Uterus (tissue), 4 donors: Measurements from ENCODE around the gene PLK5. TPM values are rescaled to one million over a fixed set of nuclear protein-coding genes. Genes with fewer than 3 reads are reported as not detected.

Source experiments
- DNase-seq, 2 donors: peaks; one replicate each; pipeline ENCODE4 v3.0.0-alpha.2; 2019 to 2020
- H3K27ac ChIP-seq, 2 donors: fragments of 200-600 bp; sonication (generic); 1 replicate in 1 of 2; 2 replicates in 1 of 2; pipeline ENCODE4 v1.5.1; 2016 to 2018
- H3K27me3 ChIP-seq, 2 donors: fragments of 200-600 bp; sonication (generic); one replicate each; pipeline ENCODE4 v1.5.1; 2018 to 2019; ENCODE audit warnings: control low read depth in 1 of 2
- H3K36me3 ChIP-seq, 2 donors: fragments of 200-600 bp; sonication (generic); one replicate each; pipeline ENCODE4 v1.5.1; 2019; ENCODE audit warnings: control low read depth in 1 of 2
- H3K4me1 ChIP-seq, 2 donors: fragments of 200-600 bp; sonication (generic); one replicate each; pipeline ENCODE4 v1.5.1; 2018 to 2019; ENCODE audit warnings: control low read depth in 1 of 2
- H3K4me3 ChIP-seq, 2 donors: fragments of 200-600 bp; sonication (generic); 1 replicate in 1 of 2; 2 replicates in 1 of 2; pipeline ENCODE4 v1.5.1; 2018 to 2019; ENCODE audit warnings: mild to moderate bottlenecking in 1 of 2
- H3K9me3 ChIP-seq, 2 donors: fragments of 200-600 bp; sonication (generic); one replicate each; pipeline ENCODE4 v1.5.1; 2019; ENCODE audit warnings: control low read depth in 1 of 2
- CTCF ChIP-seq, 4 experiments: fragments of 200-600 bp in 2 of 4; fragments of 450-650 bp in 2 of 4; sonication (generic) in 2 of 4; IDR thresholded peaks; one replicate each; pipeline ENCODE4 v1.5.1; 2016 to 2019; ENCODE audit warnings: antibody characterized with exemption in 4 of 4, mild to moderate bottlenecking in 2 of 4, moderate library complexity in 1 of 4
- POLR2A ChIP-seq, 2 donors: fragments of 450-650 bp; IDR thresholded peaks; one replicate each; pipeline ENCODE4 v1.6.1; 2016; ENCODE audit warnings: antibody characterized with exemption in 2 of 2, mild to moderate bottlenecking in 1 of 2, moderate library complexity in 1 of 2
- intact Hi-C: fragments of 100-400 bp; cut with DNase I; formaldehyde crosslinking; loops from one replicate; pipeline ENCODE4 v1.15.1; 2023; ENCODE audit warnings: low total_unique reads
- total RNA-seq, 4 donors: library from RNA; depleted of rRNA in 3 of 4; stranded (reverse); fragments of >200 nt in 3 of 4; gene quantifications; one replicate each; pipeline versions ENCODE4 v1.1.0 to v1.2.4, GENCODE V29; 2014 to 2023
- donor health status: DM: yes; HTN: yes; CAD: no.

Gene PLK5
- total RNA-seq, 4 donors from 2014 or later = 0.21 to 2.7 TPM; not detected in 2

GRCh38 chr19:1512671-1513498 is 11.0 kb upstream of the PLK5 start, which contains the start of gene ADAMTSL5:
TSS of gene ADAMTSL5 (minus strand) at chr19:1513019. CDS start at chr19:1510943, 2,076 bp downstream.
- DNase-seq = peak; percentile 69 to 72
- Histone ChIP-seq H3K27me3 (no peaks in the 10 kb centered on the region), H3K9me3 (no peaks in the 10 kb centered on the region), H3K36me3 (no peaks in the 10 kb centered on the region), H3K4me3 (peak within 1 kb of the TSS; percentile 52 to 53), H3K4me1 (no peaks in the 10 kb centered on the region), H3K27ac (peak within 1 kb of the TSS; percentile 91)
- intact Hi-C loops = no loop called here
- peak in 2 of 4 experiments; percentile 7 to 39 for TF ChIP-seq CTCF (IDR thresholded peaks at IDR 0.05)
- TF ChIP-seq POLR2A (IDR thresholded peaks at IDR 0.05) = peak in 1 of 2 donors; percentile 40

- intact Hi-C loops = no loop called here
- Histone ChIP-seq H3K4me1 (no peaks in the 10 kb centered on the region), H3K9me3 (no peaks in the 10 kb centered on the region), H3K27ac (peak overlapping the region; percentile 91), H3K4me3 (peak overlapping the region; percentile 52 to 53), H3K36me3 (no peaks in the 10 kb centered on the region), H3K27me3 (no peaks in the 10 kb centered on the region)
- DNase-seq = peak; percentile 42 to 58
- peak; percentile 36 to 50 (median 38) for TF ChIP-seq CTCF (IDR thresholded peaks at IDR 0.05)
- no peak for TF ChIP-seq POLR2A (IDR thresholded peaks at IDR 0.05)
These were observed 10.2 kb upstream of the PLK5 start for GRCh38 chr19:1513499-1514294.

- Histone ChIP-seq H3K27me3 (no peaks in the 10 kb centered on the region), H3K36me3 (no peaks in the 10 kb centered on the region), H3K9me3 (no peaks in the 10 kb centered on the region), H3K4me3 (no peak overlapping the region), H3K27ac (peak overlapping the region in 1 of 2 donors; percentile 91), H3K4me1 (no peaks in the 10 kb centered on the region)
- no peak for TF ChIP-seq POLR2A (IDR thresholded peaks at IDR 0.05)
- no peak for DNase-seq
- intact Hi-C loops = no loop called here
These were observed 9.6 kb upstream of the PLK5 start for GRCh38 chr19:1514295-1514661.

- Histone ChIP-seq H3K27ac (no peak overlapping the region), H3K9me3 (no peaks in the 10 kb centered on the region), H3K4me3 (no peak overlapping the region), H3K4me1 (no peaks in the 10 kb centered on the region), H3K27me3 (no peaks in the 10 kb centered on the region), H3K36me3 (no peaks in the 10 kb centered on the region)
- DNase-seq = no peak
- intact Hi-C loops = no loop called here
- TF ChIP-seq POLR2A (IDR thresholded peaks at IDR 0.05) (no peak), CTCF (IDR thresholded peaks at IDR 0.05) (no peak)
These were observed 8.7 kb upstream of the PLK5 start for GRCh38 chr19:1514986-1515721.

GRCh38 chr19:1516395-1516753 is 7.5 kb upstream of the PLK5 start:
- Histone ChIP-seq H3K9me3 (no peaks in the 10 kb centered on the region), H3K4me1 (peaks cover 0 to under 1% of the 10 kb centered on the region in 2 donors), H3K27ac (no peak overlapping the region), H3K4me3 (no peak overlapping the region), H3K27me3 (no peaks in the 10 kb centered on the region), H3K36me3 (no peaks in the 10 kb centered on the region)
- no peak for DNase-seq
- TF ChIP-seq CTCF (IDR thresholded peaks at IDR 0.05) (no peak), POLR2A (IDR thresholded peaks at IDR 0.05) (no peak)
- intact Hi-C loops = no loop called here
